ENCODE results near the gene TGM4.
"Not testable (repeated sequence)": the region's sequence is repeated elsewhere in the genome, so short reads cannot be mapped to it uniquely, and the experiment has no call there.

TGM4 gene

DNA sequence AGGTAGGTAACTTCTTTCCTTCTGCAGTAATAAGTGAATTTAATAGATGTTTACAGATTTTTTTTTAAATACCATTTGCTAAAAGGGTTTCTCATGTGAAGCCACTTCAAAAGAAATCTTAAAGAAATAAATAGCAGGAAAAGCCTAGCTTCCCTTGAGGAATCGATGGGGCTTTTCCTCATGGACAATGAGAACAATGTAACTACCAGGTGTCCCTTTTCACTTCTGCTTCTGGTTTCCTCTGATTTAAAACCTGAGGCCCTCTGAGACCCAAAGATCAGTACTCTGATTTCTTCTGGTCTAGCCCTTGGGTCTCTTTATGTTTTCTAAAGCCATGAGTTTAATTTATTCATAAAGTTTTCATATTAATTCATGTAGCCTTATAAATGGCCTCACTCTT is 25.8 kb upstream of the TGM4 start:
- TF ChIP-seq, protein P1, sequence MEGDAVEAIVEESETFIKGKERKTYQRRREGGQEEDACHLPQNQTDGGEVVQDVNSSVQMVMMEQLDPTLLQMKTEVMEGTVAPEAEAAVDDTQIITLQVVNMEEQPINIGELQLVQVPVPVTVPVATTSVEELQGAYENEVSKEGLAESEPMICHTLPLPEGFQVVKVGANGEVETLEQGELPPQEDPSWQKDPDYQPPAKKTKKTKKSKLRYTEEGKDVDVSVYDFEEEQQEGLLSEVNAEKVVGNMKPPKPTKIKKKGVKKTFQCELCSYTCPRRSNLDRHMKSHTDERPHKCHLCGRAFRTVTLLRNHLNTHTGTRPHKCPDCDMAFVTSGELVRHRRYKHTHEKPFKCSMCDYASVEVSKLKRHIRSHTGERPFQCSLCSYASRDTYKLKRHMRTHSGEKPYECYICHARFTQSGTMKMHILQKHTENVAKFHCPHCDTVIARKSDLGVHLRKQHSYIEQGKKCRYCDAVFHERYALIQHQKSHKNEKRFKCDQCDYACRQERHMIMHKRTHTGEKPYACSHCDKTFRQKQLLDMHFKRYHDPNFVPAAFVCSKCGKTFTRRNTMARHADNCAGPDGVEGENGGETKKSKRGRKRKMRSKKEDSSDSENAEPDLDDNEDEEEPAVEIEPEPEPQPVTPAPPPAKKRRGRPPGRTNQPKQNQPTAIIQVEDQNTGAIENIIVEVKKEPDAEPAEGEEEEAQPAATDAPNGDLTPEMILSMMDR (IDR thresholded peaks at IDR 0.05; ENCODE audit: insufficient read depth, low read length, poor library complexity, severe bottlenecking), result no peak
- Histone ChIP-seq H3K36me3 (ENCODE audit: control insufficient read depth, insufficient read depth, low read length) (no peaks in the 10 kb centered on the region; the same call in none of the 2 replicates), H3K4me3 (replicated peaks; ENCODE audit: low read depth, low read length) (no peak overlapping the region), H3K27me3 (replicated peaks; ENCODE audit: control insufficient read depth, insufficient read depth, low read length) (no peaks in the 10 kb centered on the region)
- no peak for DNase-seq (ENCODE audit: extremely low read depth, insufficient read length)

DNA sequence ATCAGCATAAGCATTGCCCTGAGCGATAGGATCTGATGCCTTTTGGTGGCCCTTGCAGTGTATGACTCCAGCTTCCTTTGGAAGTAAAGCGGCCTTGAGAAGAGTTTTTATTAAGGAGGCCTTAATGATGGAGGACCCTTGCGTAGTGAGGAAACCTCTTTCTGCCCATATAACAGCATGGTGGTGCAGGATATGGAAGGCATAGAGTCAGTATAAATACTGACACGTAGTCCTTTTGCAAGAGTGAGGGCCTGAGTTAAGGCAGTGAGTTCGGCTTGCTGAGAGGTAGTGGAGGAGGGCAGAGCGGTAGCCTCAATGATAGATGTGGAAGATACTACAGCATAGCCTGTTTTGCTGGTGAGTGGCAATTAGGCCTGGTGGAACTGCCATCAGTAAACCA is 17.7 kb upstream of the TGM4 start:
- H3K36me3 ChIP-seq (ENCODE audit: control insufficient read depth, insufficient read depth, low read length); DNase-seq (ENCODE audit: extremely low read depth, insufficient read length); H3K27me3 ChIP-seq (replicated peaks; ENCODE audit: control insufficient read depth, insufficient read depth, low read length); H3K4me3 ChIP-seq (replicated peaks; ENCODE audit: low read depth, low read length): not testable (repeated sequence)

DNA sequence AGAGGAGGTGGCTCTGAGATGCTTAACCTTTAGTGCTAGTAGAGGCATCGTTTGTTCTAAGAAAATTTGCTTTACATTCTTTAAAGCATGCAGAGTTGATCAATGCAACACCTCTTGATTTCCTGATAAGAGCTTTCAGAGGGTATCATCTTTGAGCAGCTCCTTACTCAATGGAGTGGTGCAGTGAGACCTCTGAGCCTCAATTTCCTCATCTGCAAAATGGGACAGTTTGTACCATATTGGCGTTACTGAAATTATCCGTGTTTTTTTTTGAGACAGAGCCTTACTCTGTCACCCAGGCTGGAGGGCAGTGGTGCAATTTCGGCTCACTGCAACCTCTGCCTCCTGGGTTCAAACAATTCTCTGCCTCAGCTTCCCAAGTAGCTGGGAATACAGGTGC is 14.3 kb upstream of the TGM4 start:
- Histone ChIP-seq H3K36me3 (ENCODE audit: control insufficient read depth, insufficient read depth, low read length) (peaks cover 2% of the 10 kb centered on the region; the same call in 1 of the 2 replicates), H3K27me3 (replicated peaks; ENCODE audit: control insufficient read depth, insufficient read depth, low read length) (no peaks in the 10 kb centered on the region), H3K4me3 (replicated peaks; ENCODE audit: low read depth, low read length) (no peak overlapping the region)
- no peak for DNase-seq (ENCODE audit: extremely low read depth, insufficient read length)
- TF ChIP-seq, protein P1 (IDR thresholded peaks at IDR 0.05; ENCODE audit: insufficient read depth, low read length, poor library complexity, severe bottlenecking), result no peak

DNA sequence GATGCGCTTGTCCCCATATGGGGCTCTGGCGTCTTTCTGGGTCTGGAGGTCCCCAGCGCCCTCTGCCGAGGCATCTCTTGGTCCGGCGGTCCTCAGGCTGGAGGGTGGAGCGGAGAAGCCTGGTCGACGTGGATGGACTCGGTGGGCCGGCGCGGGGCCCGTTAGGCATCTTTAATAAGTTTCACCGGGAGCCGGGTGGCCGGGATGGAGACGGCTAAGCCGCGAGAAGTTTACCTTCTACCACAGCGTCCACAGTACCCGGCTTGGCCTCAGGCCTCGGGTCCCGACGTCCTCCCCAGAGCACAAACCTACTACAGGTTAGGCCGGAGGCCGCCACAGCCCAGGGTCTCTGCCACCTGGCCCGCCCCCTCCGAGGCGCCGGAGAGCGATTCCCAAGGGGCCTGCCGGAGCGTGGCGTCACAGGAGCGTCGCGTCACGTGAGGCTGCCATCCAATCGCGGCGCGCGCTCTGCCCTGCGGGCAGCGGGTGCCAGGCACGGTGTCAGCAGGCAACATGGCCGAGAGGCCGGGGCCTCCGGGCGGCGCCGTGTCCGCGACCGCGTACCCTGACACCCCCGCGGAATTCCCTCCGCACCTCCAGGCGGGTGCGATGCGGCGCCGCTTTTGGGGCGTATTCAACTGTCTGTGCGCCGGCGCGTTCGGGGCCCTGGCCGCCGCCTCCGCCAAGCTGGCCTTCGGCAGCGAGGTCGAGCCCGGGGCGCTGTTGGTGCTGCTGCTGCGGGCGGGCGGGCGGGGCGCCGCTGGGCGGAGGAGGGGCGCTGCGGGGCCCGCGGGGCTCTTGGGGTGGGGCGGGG is 12.8 kb upstream of the TGM4 start, which contains the start of gene TMEM42:
Gene TMEM42, plus strand, starts transcription at position 501 of the 814 bp plus-strand sequence. Its CDS starts 13 bp downstream, at position 514.
- TF ChIP-seq, protein P1 (IDR thresholded peaks at IDR 0.05; ENCODE audit: insufficient read depth, low read length, poor library complexity, severe bottlenecking), result peak; percentile 6
- Histone ChIP-seq H3K36me3 (ENCODE audit: control insufficient read depth, insufficient read depth, low read length) (peaks cover 3% of the 10 kb centered on the region; the same call in 1 of the 2 replicates), H3K27me3 (replicated peaks; ENCODE audit: control insufficient read depth, insufficient read depth, low read length) (no peaks in the 10 kb centered on the region), H3K4me3 (replicated peaks; ENCODE audit: low read depth, low read length) (peak within 1 kb of the TSS; percentile 79)
- DNase-seq (ENCODE audit: extremely low read depth, insufficient read length), result peak; percentile 94

DNA sequence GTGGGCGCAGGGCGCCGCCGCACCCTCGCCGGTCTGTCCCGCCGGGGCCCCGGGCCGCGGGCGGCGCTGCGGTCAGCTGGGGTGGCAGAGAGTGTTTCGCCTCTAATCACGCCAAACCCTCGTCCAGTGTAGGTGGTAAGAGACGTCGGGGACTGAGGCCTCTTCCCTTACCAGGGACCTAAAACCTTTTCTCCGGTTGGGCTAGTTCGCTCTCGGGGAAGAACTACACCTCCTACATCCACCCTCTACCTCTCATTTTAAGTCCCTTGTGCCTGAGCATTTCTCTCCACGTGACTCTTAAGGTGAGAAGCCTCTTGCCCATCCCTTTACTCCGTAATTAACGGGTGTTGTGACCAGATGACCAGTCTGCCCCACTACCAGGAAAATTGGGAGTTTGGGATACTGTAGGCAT is 12.2 kb upstream of the TGM4 start:
- peak overlapping the region; percentile 79 for H3K4me3 ChIP-seq (replicated peaks; ENCODE audit: low read depth, low read length)
- no peak for DNase-seq (ENCODE audit: extremely low read depth, insufficient read length)
- TF ChIP-seq, protein P1 (IDR thresholded peaks at IDR 0.05; ENCODE audit: insufficient read depth, low read length, poor library complexity, severe bottlenecking), result no peak
- no peaks in the 10 kb centered on the region for H3K27me3 ChIP-seq (replicated peaks; ENCODE audit: control insufficient read depth, insufficient read depth, low read length)
- peaks cover 3% of the 10 kb centered on the region; the same call in 1 of the 2 replicates for H3K36me3 ChIP-seq (ENCODE audit: control insufficient read depth, insufficient read depth, low read length)

DNA sequence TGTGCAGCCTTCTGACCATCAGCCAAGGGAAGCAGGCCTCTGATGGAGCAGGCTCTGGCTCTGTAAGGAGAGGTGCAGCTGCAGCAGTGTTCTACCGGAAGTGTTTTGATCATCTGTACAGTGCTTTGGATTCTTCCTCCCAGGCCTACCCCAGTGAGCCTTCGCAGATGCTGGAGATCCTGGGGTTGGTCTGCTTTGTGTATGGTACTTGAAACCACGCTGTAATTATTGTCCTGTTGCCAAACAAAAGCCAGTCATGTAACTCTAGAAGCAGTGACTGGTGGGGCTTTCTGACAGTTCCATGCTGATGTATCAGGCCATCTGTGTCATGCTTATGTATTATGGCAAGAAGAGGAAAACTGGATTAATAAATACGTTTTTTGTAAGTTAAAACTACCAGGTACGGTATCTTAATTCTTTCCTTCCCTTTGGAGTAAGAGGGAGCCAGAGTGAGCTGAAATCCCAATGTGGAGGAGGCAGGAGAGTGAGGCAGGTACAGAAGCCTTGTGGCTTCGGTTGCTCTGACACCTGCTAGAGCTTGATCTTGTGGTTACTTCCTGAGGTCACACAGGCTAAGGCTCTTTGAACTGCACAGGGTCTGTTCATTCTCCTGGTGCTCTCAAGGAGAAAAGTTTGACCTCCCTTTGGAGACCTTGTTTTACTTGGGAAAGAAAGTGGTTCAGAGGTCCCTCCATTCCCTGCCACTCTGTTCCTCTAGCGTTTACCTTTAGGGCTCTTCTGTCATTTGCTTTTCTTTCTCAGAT is 9.0 kb upstream of the TGM4 start:
- TF ChIP-seq, protein P1 (IDR thresholded peaks at IDR 0.05; ENCODE audit: insufficient read depth, low read length, poor library complexity, severe bottlenecking), result no peak
- peaks cover 3% of the 10 kb centered on the region; the same call in 1 of the 2 replicates for H3K36me3 ChIP-seq (ENCODE audit: control insufficient read depth, insufficient read depth, low read length)
- H3K27me3 ChIP-seq (replicated peaks; ENCODE audit: control insufficient read depth, insufficient read depth, low read length), result no peaks in the 10 kb centered on the region
- no peak for DNase-seq (ENCODE audit: extremely low read depth, insufficient read length)
- no peak overlapping the region for H3K4me3 ChIP-seq (replicated peaks; ENCODE audit: low read depth, low read length)
